ENCODE measurements around the gene ZNRD2. TPM values are rescaled to one million over a fixed set of nuclear protein-coding genes. Genes with fewer than 3 reads are reported as not detected.

Gene ZNRD2
- total RNA-seq, 1 donor from 2014 or later, result 17.0 TPM

DNA sequence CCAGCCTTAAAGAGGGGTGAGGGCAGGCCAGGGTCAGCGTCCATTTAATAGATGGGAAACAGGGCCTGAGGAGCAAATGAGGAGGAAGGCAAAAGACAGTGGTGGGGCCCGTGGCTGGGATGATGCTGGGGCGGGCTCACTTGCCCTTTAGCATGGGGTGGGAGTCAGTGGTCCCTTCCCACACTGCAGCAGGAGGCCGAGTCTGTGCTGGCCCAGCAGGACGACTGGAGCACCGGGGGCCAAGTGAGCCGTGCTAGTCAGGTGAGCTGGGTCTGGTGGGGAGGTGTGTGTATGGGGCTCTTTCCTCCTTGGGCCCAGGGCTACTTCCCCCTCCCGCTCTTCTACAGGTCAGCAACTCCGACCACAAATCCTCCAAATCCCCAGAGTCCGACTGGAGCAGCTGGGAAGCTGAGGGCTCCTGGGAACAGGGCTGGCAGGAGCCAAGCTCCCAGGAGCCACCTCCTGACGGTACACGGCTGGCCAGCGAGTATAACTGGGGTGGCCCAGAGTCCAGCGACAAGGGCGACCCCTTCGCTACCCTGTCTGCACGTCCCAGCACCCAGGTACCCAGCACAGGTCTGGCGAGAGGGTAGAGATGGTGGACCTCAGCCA is 32.6 kb upstream of the ZNRD2 start:
- DNase-seq (ENCODE audit: low spot score), result no peak

DNA sequence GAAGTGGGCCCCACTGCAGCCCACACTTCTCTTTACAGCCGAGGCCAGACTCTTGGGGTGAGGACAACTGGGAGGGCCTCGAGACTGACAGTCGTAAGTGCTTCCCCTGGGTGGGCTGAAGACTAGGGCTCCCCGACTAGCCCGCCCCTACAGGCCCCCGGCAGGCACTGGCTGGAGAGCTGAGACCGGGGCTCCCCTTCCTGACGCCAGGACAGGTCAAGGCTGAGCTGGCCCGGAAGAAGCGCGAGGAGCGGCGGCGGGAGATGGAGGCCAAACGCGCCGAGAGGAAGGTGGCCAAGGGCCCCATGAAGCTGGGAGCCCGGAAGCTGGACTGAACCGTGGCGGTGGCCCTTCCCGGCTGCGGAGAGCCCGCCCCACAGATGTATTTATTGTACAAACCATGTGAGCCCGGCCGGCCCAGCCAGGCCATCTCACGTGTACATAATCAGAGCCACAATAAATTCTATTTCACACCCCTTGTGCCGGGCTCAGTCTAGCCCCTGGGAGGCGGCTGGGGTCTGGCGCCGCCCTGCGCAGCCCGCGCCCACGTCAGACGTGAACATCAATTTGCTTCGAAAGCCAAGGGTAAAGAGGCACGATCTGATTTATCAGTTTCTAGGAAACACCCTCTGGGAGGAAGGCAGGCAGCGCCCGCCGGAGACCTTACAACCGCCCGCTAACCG is 31.9 kb upstream of the ZNRD2 start:
- ATAC-seq (no peak), DNase-seq (ENCODE audit: low spot score) (no peak)

More for the DNA sequence above, 32.6 kb upstream of the ZNRD2 start:
- no peak for ATAC-seq

DNA sequence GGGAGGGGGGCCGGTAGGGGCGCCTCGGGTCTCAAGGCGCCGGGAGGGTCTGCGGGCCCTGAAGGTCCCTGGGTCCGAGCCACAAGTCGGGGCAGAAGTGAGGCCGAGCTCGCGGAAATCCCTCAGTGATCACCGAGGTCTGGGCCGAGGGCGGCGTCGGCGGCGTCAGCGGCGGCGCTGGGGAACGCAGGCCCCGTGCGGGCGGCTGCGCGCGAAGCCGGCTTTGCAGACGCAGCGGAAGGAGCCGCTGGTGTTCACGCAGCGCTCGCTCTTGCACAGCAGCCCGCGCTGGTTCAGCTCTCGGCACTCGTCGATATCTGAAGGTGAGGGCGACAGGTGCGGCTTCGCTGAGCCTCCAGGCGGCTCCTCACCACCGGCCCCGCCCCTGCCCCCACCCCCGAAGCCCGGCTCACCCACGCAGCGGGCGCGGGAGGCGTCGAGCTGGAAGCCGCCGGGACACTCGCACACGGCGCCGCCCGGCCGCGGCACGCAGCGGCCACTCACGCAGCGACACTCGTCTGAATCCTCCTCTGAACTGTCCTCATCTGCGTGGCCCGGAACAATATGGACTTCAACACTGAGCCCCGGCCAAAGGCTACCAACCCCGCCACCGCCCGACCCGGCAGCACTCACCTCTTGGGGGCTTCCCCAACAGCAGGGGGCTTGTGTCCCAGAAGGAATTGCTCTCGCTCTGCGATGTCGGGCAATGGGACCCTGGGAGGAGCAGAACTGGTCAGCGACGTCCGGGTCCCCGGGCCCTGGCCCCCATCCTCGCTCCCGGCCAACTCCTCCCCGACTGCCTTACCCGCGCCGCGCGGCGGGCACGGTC is 31.1 kb upstream of the ZNRD2 start:
- no peak for ATAC-seq
- no peak for DNase-seq (ENCODE audit: low spot score)

DNA sequence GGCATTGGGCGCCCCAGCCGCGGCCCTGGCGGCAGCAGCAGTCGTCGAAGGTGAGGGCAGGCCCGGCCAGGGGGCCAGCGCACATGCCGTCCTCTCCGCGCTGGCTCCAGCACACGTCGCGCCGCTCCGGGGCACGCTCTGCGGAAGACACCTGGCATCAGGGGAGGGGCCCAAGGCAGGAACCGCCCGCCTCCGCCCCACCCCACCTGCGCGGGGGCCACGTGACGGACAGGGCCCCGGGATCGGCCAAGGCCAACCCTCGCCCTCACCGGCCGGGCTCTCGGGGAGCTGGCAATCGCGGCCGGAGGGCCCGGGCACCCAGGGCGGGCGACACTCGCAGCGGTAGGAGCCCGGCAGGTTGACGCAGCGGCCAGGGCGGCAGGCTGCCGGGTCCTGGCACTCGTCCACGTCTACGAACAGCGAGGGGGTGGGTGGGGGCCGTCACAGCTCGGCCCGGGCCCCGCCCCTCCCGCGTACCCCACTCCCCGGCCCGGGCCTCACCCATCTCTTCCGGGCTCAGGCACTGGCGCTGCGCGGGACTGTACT is 30.5 kb upstream of the ZNRD2 start:
- no peak for DNase-seq (ENCODE audit: low spot score)

DNA sequence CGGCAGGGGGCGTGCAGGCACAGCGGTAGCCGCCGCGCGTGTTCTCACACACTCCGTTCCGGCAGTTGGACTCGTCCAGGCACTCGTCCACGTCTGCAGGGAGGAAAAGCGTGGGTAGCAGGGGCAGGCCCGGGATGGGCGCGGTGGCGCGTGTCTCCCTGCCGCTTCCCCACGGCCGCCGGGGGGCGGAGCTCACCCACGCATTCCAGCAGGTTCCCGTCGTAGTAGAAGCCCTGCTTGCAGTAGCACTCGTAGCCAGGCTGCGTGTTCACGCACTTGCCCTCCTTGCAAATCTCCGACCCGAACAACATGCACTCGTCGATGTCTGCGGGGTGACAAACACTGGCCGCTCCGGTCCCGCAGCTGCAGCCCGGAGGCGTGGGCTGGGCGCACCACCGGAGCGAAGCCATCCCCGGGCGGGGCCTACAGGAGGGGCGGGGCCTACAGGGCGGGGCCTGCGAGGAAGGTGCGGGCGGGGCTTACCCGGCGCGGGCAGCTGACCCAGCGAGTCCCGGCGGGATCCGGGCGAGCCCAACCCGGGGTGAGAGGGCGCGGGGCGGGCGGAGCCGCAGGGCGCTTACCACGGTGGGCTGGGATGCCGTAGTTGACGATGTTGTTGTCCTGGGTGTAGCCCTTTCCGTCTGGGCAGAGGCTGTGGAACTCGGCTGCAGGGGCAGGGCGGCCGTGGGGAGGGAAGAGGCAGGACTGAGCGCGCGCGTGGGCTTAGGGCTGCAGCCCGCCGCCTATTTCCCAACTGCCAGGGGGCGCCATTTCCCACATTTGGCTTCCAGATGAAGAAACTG is 29.8 kb upstream of the ZNRD2 start:
- DNase-seq (ENCODE audit: low spot score), result peak; percentile 85
- ATAC-seq, result peak; percentile 86

More for the DNA sequence above, 30.5 kb upstream of the ZNRD2 start:
- no peak for ATAC-seq

DNA sequence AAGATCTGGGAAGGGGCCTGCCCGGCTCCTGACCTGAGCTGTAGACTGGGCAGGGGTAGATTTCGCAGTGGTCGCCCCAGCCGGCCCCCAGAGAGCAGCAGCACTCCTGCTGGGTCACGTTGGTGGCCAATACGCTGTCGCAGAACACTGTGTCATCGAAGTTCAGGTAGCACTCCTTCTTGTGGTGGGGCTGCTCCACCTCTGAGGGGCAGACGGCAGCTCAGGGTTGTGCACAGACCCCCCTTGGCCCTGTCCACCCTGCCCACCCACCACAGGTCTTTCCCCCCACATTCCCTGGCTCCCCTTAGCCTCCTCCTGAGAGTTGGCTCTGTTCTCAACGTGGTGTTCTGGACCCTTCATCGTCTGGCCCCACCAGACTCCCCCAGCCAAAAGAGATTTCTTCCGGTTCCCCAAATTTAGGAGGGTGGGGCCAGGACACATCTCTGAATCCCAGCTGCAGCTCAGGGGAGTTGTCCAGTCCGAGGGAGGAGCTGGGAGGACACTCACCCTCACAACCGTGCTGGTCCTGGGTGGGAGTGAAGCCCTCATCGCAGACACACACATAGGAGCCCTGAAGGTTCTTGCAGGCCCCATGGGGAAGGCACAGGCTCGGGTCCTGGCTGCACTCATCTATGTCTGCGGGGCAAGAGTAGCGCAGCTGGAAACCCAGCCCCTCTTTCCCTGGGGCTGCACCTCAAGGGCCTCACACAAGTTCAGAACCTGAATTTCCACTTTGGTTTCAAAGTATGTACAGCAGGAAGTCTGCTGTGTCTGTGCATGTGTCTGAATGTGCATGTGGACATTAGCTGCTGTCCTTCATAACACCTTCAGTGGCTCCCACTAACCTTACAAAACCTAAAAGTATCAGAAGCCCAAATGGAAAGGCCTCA is 28.9 kb upstream of the ZNRD2 start:
- ATAC-seq (no peak), DNase-seq (ENCODE audit: low spot score) (no peak)

DNA sequence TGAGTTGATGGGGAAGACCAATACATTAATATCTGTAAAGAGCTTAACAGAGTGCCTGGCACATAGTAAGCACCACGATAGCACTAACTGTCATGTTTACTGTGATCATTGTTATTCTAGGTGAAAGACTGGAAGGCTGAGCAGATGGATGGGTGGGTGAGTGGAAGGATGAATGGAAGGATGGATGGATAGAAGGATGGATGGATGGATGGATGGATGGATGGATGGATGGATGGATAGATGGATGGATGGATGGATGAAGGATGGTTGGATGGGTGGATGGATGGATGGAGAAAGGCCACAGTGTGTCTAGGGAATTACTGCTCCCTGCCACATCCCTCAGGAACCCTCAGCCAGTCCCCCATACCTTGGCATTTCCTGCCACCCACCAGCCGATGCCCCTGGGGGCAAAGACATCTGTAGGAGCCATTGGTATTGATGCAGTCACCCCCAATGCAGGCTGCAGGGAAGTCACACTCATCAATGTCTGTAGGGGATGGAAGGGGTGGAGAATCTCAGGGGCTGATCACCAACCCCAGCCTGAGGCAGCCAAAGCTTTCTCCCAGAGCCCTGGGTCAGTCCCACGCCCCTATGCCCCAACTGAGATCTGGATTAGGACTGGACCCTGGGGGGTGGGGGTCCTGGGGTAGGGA is 27.4 kb upstream of the ZNRD2 start:
- ATAC-seq, result no peak
- no peak for DNase-seq (ENCODE audit: low spot score)

DNA sequence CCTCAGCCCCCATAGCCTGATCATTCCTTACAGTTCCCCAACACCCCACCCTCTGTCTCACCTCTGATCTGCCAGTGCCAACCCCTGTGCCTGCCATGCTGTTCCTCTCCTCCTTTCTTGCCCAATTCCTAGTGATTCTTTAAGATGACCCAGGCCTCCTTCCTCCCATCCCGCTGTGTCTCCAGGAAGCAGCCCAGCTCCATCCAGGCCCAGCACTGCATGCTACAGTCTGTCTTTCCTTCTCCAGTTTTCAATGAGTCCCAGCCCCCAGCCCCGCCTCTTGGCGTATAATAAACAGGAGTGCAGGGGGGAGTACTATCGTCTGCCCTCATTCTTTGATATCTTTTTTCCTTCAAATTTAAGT is 24.4 kb upstream of the ZNRD2 start:
- DNase-seq (ENCODE audit: low spot score), result no peak
- ATAC-seq, result no peak

DNA sequence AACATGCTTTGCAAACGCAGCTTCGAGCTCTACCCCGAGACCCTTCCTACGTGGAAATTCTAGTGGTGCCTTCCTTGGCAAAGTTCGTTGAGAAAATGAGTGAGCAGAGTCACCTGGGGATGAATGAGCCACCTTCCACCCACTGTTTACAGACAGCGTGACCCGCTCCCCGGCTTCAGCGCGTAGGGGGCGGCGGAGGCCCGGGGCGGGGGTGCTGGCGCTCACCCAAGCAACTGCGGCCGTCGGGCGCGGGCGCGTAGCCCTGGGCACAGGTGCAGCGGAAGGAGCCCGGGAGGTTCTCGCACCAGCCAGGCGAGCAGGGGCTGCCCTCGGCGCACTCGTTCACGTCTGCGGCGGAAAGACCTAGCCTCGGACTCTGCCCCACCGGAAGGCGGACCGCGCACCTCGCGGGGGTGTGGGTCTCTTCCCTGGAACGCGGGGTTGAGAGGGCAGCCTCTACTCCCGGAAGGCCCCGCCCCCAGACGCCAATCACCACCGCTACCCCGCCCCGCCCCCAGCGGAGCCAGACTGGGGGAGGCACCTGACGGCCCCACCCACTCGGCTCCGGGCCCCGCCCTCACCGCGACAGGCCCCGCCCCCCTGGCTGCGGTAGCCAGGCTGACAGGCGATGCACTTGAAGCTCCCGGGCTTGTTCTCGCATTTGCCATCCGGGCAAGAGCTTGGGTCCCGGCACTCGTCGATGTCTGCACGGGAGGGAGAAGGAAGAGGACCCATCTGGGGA is 23.9 kb upstream of the ZNRD2 start:
- DNase-seq (ENCODE audit: low spot score), result peak; percentile 98
- peak; percentile 87 for ATAC-seq

DNA sequence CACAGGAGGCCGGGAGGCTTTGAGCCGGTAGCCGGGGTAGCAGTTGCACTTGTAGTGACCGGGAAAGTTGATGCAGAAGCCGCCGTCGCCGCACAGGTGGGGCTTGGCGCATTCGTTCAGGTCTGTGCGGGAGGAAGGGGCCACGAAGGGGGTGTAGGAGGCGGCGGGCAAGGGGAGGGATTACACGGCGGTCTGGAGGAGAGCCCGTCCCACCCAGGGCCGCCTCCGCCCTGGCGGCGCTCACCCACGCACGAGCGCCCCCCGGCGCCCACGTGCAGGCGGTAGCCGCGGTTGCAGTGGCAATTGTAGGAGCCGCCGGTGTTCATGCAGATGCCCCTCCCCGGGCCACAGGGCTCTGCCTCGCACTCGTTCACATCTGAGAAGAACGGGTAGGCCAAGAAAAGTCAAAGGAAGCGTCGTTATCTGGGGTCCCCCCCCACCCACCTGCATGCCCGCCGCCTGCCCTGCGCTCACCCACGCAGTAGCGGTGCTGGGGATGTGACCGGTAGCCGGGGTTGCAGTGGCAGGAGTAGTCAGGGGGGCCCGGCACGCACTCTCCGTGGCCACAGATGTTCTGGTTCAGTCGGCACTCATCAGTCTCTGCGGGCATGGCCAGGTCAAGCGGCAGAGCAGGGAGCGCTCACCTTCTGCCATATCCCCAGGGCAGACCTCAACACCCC is 22.7 kb upstream of the ZNRD2 start:
- DNase-seq (ENCODE audit: low spot score) (no peak), ATAC-seq (no peak)

DNA sequence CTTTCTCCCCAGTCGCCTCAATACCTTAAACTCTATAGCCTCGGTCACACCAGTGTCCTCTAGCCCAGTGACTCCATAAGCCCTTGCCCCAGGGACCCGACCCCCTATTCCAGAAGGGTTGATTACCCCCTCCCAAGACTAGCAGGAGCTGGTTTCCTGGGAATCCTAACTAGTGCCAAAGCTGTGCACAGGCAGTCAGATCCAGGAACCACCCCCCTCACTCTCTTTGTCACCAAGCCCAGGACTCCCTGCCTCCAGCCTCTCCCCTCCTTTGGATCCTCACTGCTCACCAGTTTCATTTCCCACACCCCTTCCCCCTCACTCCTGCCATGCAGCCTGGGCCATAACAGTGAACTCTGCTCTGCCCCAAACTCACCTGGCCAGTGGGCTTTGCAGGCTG is 21.9 kb upstream of the ZNRD2 start:
- DNase-seq (ENCODE audit: low spot score) (no peak), ATAC-seq (no peak)

DNA sequence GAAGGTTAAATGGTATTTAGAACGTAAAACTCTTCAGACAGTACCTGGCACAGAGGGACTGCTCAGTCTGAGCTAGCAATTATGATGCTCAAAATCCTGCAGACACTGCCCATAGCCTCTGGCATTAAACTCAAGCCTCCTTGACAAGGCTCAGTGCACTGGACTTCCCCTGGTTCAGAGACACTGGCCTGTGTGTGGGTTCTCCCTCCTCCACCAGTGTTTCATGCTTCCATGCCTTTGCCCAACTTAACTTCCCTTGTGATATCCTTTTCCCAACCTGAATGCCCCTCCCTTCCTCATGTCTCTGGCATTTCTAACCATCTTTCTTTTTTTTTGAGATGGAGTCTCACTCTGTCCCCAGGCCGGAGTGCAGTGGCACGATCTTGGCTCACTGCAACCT is 21.2 kb upstream of the ZNRD2 start:
- ATAC-seq (no peak), DNase-seq (ENCODE audit: low spot score) (no peak)

DNA sequence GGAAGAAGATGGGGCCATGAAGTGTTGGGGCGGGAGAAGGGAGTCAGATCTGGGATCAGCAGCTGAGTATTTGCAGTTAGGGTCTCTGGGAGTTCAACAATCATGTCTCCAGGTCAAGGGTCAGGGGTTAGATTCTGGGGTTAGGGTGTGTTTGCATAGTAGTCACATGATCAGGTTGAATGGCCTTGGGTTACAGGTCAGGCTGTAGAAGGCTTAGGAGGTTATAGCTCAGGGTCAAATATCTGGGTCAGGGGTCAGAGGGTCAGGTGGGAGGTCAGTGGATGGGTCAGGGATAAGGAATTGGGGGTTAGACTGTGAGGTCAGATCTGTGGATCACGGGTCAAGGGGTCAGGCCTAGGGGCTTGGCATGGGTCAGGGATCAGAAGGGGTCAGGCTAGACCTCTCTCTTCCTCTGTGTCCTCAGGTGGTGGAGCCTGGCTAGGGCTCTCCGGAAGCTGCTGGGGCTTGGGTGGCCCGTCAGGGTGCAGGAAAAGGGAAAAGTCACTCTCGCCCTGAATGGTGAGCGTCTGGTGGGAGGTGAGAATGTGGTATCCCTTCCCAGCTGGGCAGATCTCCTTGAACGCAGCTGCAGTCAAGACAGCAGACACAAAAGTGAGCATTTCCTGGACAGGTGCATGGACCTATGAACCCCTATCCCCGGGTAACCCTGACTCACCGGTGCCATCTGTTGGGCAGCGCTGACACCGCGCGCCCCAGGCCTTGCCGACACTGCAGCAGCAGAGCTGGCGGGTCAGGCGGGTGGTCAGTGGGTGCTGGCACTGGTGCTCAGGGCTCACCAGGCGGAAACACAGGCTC is 18.5 kb upstream of the ZNRD2 start:
- peak; percentile 68 for ATAC-seq

DNA sequence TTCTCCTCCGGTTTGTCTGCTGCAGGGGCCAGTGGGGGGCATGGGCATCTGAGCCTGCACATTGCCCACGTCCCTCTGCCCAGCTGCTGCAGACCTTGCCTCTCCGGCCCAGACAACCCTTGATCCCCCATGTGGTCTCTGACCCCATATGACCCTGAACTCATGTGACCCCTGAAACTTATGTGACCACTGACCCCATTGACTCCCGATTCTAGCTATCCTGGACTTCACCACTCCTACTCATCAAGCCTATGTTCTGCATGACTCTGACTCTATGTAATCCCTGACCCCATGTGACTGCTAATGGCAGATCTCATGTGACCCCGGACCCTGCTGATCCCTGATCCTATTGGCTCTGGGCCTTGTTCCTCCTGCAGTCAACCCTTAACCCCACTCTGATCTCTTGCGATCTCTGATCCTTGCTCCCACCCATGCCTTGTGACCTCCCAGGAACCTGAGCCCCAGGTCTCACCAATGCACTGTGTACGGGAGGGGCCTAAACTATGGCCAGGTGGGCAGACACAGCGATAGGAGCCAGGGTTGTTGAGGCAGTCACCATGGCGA is 17.8 kb upstream of the ZNRD2 start:
- DNase-seq (ENCODE audit: low spot score) (no peak), ATAC-seq (no peak)

More for the DNA sequence above, 18.5 kb upstream of the ZNRD2 start:
- peak; percentile 76 for DNase-seq (ENCODE audit: low spot score)

DNA sequence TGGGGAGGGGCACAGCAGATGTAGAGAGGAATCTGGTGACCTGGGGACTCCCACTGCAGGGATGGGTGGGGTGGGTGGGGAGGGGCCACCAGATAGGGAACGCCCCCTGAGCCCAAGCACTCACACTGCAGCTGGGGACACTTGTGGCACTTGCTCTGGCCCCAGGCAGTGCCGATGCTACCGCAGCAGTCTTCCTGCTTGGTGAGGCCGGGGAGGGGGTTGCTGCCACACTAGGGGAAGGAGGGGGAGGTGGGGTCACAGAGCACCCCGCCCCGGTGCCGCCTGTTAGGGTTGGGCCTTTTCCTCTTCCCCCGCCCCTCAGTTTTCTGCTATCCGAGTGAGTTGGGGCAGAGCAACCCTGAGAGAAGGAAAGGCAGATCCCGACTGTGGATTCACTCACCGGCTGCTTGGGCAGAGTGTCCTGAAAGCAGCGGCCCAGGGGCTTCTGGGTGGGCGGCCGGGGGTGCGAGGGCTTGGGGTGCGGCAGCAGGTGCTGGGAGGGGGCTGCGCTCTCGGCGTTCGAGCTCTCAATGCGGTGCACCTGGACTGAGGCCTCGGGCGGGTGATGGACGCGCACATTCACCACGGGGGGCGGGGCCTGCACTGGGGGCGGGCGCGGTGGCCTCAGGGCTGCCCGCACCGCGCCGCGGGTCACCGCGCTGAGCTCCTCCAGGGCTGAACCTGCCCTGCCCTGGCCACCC is 16.8 kb upstream of the ZNRD2 start:
- DNase-seq (ENCODE audit: low spot score) (no peak), ATAC-seq (no peak)
